IMR-90 (cell line): Measurements from ENCODE around the gene PLPPR3. TPM values are rescaled to one million over a fixed set of nuclear protein-coding genes. Genes with fewer than 3 reads are reported as not detected.

Experiments
- ATAC-seq: fragments of 200-7000 bp; cut with Tn5 transposase; 2 replicates; pipeline ENCODE4 v1.9.1; 2020; ENCODE audit warnings: low read depth, mild to moderate bottlenecking, moderate library complexity
- BruUV-seq: library from RNA; stranded (reverse); fragments of 400-500 nt; replicated peaks from 2 replicates; lab custom pipeline; 2021; lab: Mats Ljungman, UMichigan
- CTCF ChIA-PET: fragments of 300-600 bp; formaldehyde crosslinking; extraction: SDS; loops from one replicate; lab custom pipeline; 2021; ENCODE audit warnings: antibody characterized with exemption; lab: Yijun Ruan, JAX
- POLR2A ChIA-PET: fragments of 300-600 bp; sonication (Branson Sonifier 250); formaldehyde crosslinking; loops from one replicate; lab custom pipeline; 2022; ENCODE audit warnings: antibody characterized with exemption; ENCODE audit not compliant: unreplicated experiment; lab: Charles Lee
- DNase-seq: peaks from one replicate; pipeline ENCODE4 v3.0.0; 2013
- H2AFZ ChIP-seq: replicated peaks from 2 replicates; pipeline ENCODE3; 2013; ENCODE audit warnings: low read length, mild to moderate bottlenecking; ENCODE audit not compliant: poor library complexity
- H2AK5ac ChIP-seq: 2 replicates; pipeline ENCODE4 v1.6.1; 2013; ENCODE audit warnings: low read depth, low read length, inconsistent platforms
- H2AK9ac ChIP-seq: replicated peaks from 2 replicates; pipeline ENCODE3; 2013; ENCODE audit warnings: mild to moderate bottlenecking, low read depth, low read length, moderate library complexity; ENCODE audit not compliant: poor library complexity
- H2BK120ac ChIP-seq: 2 replicates; pipeline ENCODE4 v1.6.1; 2013; ENCODE audit warnings: low read depth, low read length, inconsistent platforms
- H2BK15ac ChIP-seq: 3 replicates; pipeline ENCODE4 v1.6.1; 2013; ENCODE audit warnings: low read depth, low read length, inconsistent platforms
- H2BK20ac ChIP-seq: 2 replicates; pipeline ENCODE4 v1.6.1; 2013; ENCODE audit warnings: low read depth, mild to moderate bottlenecking, inconsistent platforms, low read length, moderate library complexity
- H2BK5ac ChIP-seq: 2 replicates; pipeline ENCODE4 v1.6.1; 2013; ENCODE audit warnings: mild to moderate bottlenecking, low read depth, low read length, inconsistent platforms; ENCODE audit not compliant: poor library complexity, severe bottlenecking
- H3K14ac ChIP-seq: replicated peaks from 2 replicates; pipeline ENCODE4 v1.6.1; 2013; ENCODE audit warnings: low read depth, low read length, inconsistent platforms
- H3K18ac ChIP-seq: 2 replicates; pipeline ENCODE4 v1.6.1; 2013; ENCODE audit warnings: low read depth, low read length, control low read depth
- H3K23ac ChIP-seq: 2 replicates; pipeline ENCODE4 v1.6.1; 2013; ENCODE audit warnings: low read depth, low read length, inconsistent platforms
- H3K27ac ChIP-seq: 2 replicates; pipeline ENCODE4 v1.5.1; 2013; ENCODE audit warnings: mild to moderate bottlenecking, control low read depth, low read length; ENCODE audit not compliant: insufficient read depth
- H3K27me3 ChIP-seq: 2 replicates; pipeline ENCODE4 v1.6.1; 2013; ENCODE audit warnings: low read length; ENCODE audit not compliant: control insufficient read depth, insufficient read depth
- H3K36me3 ChIP-seq: 2 replicates; pipeline ENCODE4 v1.6.1; 2013; ENCODE audit warnings: low read length, mixed read lengths; ENCODE audit not compliant: control insufficient read depth, insufficient read depth
- H3K4ac ChIP-seq: 2 replicates; pipeline ENCODE4 v1.6.1; 2013; ENCODE audit warnings: low read depth, low read length, inconsistent platforms
- H3K4me1 ChIP-seq: 2 replicates; pipeline ENCODE4 v1.6.1; 2013; ENCODE audit warnings: low read length, mixed read lengths; ENCODE audit not compliant: control insufficient read depth, insufficient read depth
- H3K4me2 ChIP-seq: 2 replicates; pipeline ENCODE4 v1.6.1; 2013; ENCODE audit warnings: low read depth, mild to moderate bottlenecking, control low read depth, low read length, moderate library complexity
- H3K4me3 ChIP-seq: 2 replicates; pipeline ENCODE4 v1.5.1; 2013; ENCODE audit warnings: low read depth, mild to moderate bottlenecking, control low read depth, low read length, moderate library complexity; ENCODE audit not compliant: insufficient read depth
- H3K56ac ChIP-seq: 2 replicates; pipeline ENCODE4 v1.6.1; 2013; ENCODE audit warnings: low read length, inconsistent platforms; ENCODE audit not compliant: insufficient read depth; ENCODE audit errors: extremely low read depth
- H3K79me1 ChIP-seq, 2 experiments: 2 replicates each; pipeline ENCODE4 v1.6.1; 2013; ENCODE audit warnings: low read length in 2 of 2, inconsistent platforms in 1 of 2, low read depth in 1 of 2
- H3K9ac ChIP-seq: 2 replicates; pipeline ENCODE4 v1.6.1; 2013; ENCODE audit warnings: low read depth, low read length, control low read depth
- H3K9me1 ChIP-seq: 2 replicates; pipeline ENCODE4 v1.6.1; 2013; ENCODE audit warnings: low read length, inconsistent platforms; ENCODE audit not compliant: insufficient read depth
- H3K9me3 ChIP-seq: 2 replicates; pipeline ENCODE4 v1.6.1; 2013; ENCODE audit warnings: low read length; ENCODE audit not compliant: control insufficient read depth, insufficient read depth
- H4K20me1 ChIP-seq: 2 replicates; pipeline ENCODE4 v1.6.1; 2013; ENCODE audit warnings: low read length, inconsistent platforms; ENCODE audit not compliant: insufficient read depth
- H4K5ac ChIP-seq: 2 replicates; pipeline ENCODE4 v1.6.1; 2013; ENCODE audit warnings: mild to moderate bottlenecking, low read depth, low read length, control low read depth
- H4K8ac ChIP-seq, 2 experiments: 2 replicates each; pipeline ENCODE4 v1.6.1; 2013; ENCODE audit warnings: low read depth in 2 of 2, low read length in 2 of 2, control low read depth in 1 of 2, inconsistent platforms in 1 of 2
- H4K91ac ChIP-seq: 2 replicates; pipeline ENCODE4 v1.6.1; 2013; ENCODE audit warnings: low read depth, low read length, inconsistent platforms; ENCODE audit not compliant: insufficient read depth
- BHLHE40 ChIP-seq: fragments of 150-350 bp; IDR thresholded peaks from 2 replicates; pipeline ENCODE4 v1.6.1; 2016; ENCODE audit warnings: mild to moderate bottlenecking, low read depth, low read length
- CEBPB ChIP-seq: IDR thresholded peaks from 2 replicates; pipeline ENCODE4 v1.6.1; 2012; ENCODE audit warnings: low read depth, low read length, improper control_type of control experiment
- CHD1 ChIP-seq: IDR thresholded peaks from 2 replicates; pipeline ENCODE4 v1.6.1; 2012; ENCODE audit warnings: low read depth, low read length, improper control_type of control experiment
- CTCF ChIP-seq: conservative IDR thresholded peaks from 2 replicates; pipeline ENCODE4 v1.5.1; 2012; ENCODE audit warnings: mild to moderate bottlenecking, low read depth, low read length, improper control_type of control experiment
- ELK1 ChIP-seq: fragments of 150-350 bp; IDR thresholded peaks from 2 replicates; pipeline ENCODE4 v1.6.1; 2016; ENCODE audit warnings: low read depth, mild to moderate bottlenecking, low read length, moderate library complexity, borderline replicate concordance
- FOS ChIP-seq: fragments of 150-350 bp; IDR thresholded peaks from 2 replicates; pipeline ENCODE4 v1.6.1; 2016; ENCODE audit warnings: low read depth, low read length
- MAFK ChIP-seq: IDR thresholded peaks from 2 replicates; pipeline ENCODE4 v1.6.1; 2012; ENCODE audit warnings: low read depth, low read length, improper control_type of control experiment
- MAZ ChIP-seq: IDR thresholded peaks from 2 replicates; pipeline ENCODE4 v1.6.1; 2012; ENCODE audit warnings: low read depth, mild to moderate bottlenecking, low read length, improper control_type of control experiment, moderate library complexity, borderline replicate concordance
- MXI1 ChIP-seq: IDR thresholded peaks from 2 replicates; pipeline ENCODE4 v1.6.1; 2012; ENCODE audit warnings: low read depth, mild to moderate bottlenecking, low read length, moderate library complexity, borderline replicate concordance
- NFE2L2 ChIP-seq: fragments of 150-350 bp; IDR thresholded peaks from 2 replicates; pipeline ENCODE4 v1.6.1; 2016; ENCODE audit warnings: low read depth, mild to moderate bottlenecking, low read length
- POLR2A ChIP-seq: IDR thresholded peaks from 2 replicates; pipeline ENCODE4 v1.6.1; 2012; ENCODE audit warnings: mild to moderate bottlenecking, low read depth, low read length
- RAD21 ChIP-seq: IDR thresholded peaks from 2 replicates; pipeline ENCODE4 v1.6.1; 2012; ENCODE audit warnings: low read length, improper control_type of control experiment
- RCOR1 ChIP-seq: IDR thresholded peaks from 2 replicates; pipeline ENCODE4 v1.6.1; 2012; ENCODE audit warnings: mild to moderate bottlenecking, low read length, improper control_type of control experiment; ENCODE audit not compliant: insufficient replicate concordance
- RFX5 ChIP-seq: IDR thresholded peaks from 2 replicates; pipeline ENCODE4 v1.8.0; 2012; ENCODE audit warnings: low read depth, mild to moderate bottlenecking, low read length, moderate library complexity
- SMC3 ChIP-seq: fragments of 150-350 bp; IDR thresholded peaks from 2 replicates; pipeline ENCODE4 v1.6.1; 2016; ENCODE audit warnings: low read depth, mild to moderate bottlenecking, antibody characterized with exemption, low read length, moderate library complexity
- USF2 ChIP-seq: fragments of 150-350 bp; IDR thresholded peaks from 2 replicates; pipeline ENCODE4 v1.6.1; 2017; ENCODE audit warnings: mild to moderate bottlenecking, antibody characterized with exemption, low read length, low read depth
- WGBS, 2 experiments: methylation state at CpG; one replicate each; pipeline versions ENCODE4 v1.1.5 to v1.1.7; 2013; ENCODE audit warnings: missing lambda C conversion rate in 2 of 2; ENCODE audit not compliant: insufficient read length in 1 of 2; ENCODE audit errors: extremely low coverage in 2 of 2; 5-methylcytosine and 5-hydroxymethylcytosine counted together
- dilution Hi-C: fragments of 300-500 bp; cut with HindIII; formaldehyde crosslinking; loops from one replicate; pipeline ENCODE4 v1.14.3; 2018; ENCODE audit warnings: low sequenced_read_pairs; ENCODE audit not compliant: unreplicated experiment
- in situ Hi-C: fragments of 300-500 bp; cut with MboI; formaldehyde crosslinking; loops from 3 replicates; pipeline ENCODE4 v1.14.3; 2019; ENCODE audit warnings: low sequenced_read_pairs, inconsistent platforms, mixed read lengths
- intact Hi-C: fragments of 100-400 bp; cut with micrococcal nuclease; formaldehyde crosslinking; loops from 2 replicates; pipeline ENCODE4 v1.10.0; 2022
- polyA plus RNA-seq, 3 experiments: library from polyadenylated mRNA; depleted of rRNA; stranded (reverse); fragments of >200 nt; gene quantifications; 2 replicates each; pipeline ENCODE4 v1.2.3, GENCODE V29; 2012; ENCODE audit warnings: low replicate concordance in 1 of 3
- total RNA-seq: library from RNA; depleted of rRNA; stranded (reverse); fragments of >200 nt; gene quantifications from 2 replicates; pipeline ENCODE4 v1.2.3, GENCODE V29; 2012

Gene PLPPR3
- total and polyA plus RNA-seq, 2 of the 4 experiments (the other 2 are of a cell fraction), result 0.36 to 1.2 TPM

GRCh38 chr19:848386-848921 is 26.7 kb upstream of the PLPPR3 start:
- no peak overlapping the region for H3K27ac ChIP-seq
- no peaks in the 10 kb centered on the region for H3K9me1 ChIP-seq
- 60% methylated on average over 6 of the region's 12 CpGs; no CpG with 5 or more reads in 1 of the 2 experiments for WGBS, 2 experiments
- H2BK15ac ChIP-seq, result no peak overlapping the region
- no peaks in the 10 kb centered on the region; the same call in 1 of the 2 replicates for H4K20me1 ChIP-seq
- no peak overlapping the region for H3K4me3 ChIP-seq
- 0 out of 2 replicates have a peak overlapping the region, but pooled peaks have one; percentile 8 for H2AK5ac ChIP-seq
- H2BK120ac ChIP-seq, result no peak overlapping the region
- no peak overlapping the region for H4K8ac ChIP-seq
- no peaks in the 10 kb centered on the region for H3K79me1 ChIP-seq
- ChIA-PET CTCF (no interaction called here), POLR2A (interaction anchor here (0.6 kb wide), 1 partner anchor 31 kb away, joined by 4 read pairs; no protein-coding TSS in a partner anchor)
- peaks cover 6% of the 10 kb centered on the region for H3K4me1 ChIP-seq
- H2BK5ac ChIP-seq, result no peak overlapping the region
- H3K9me3 ChIP-seq, result no peaks in the 10 kb centered on the region
- H3K23ac ChIP-seq, result no peak overlapping the region
- dilution Hi-C loops (no loop called here), intact Hi-C loops (no loop called here), in situ Hi-C loops (no loop called here)
- no peak overlapping the region for H4K91ac ChIP-seq
- no peak overlapping the region for H2AK9ac ChIP-seq
- no peak for DNase-seq
- no peak for ATAC-seq
- BruUV-seq, result no TSS peak
- H2BK20ac ChIP-seq, result no peak overlapping the region
- no peak overlapping the region for H3K4me2 ChIP-seq
- no peak overlapping the region for H3K14ac ChIP-seq
- no peak overlapping the region for H2AFZ ChIP-seq
- no peak overlapping the region for H4K5ac ChIP-seq
- H3K36me3 ChIP-seq, result no peaks in the 10 kb centered on the region
- H3K4ac ChIP-seq, result no peak overlapping the region
- no peak overlapping the region for H3K56ac ChIP-seq
- peaks cover 15% of the 10 kb centered on the region for H3K27me3 ChIP-seq
- TF ChIP-seq NFE2L2 (no peak), POLR2A (no peak), SMC3 (no peak), BHLHE40 (no peak), RFX5 (no peak), USF2 (no peak), MXI1 (no peak), RCOR1 (no peak), FOS (no peak), MAZ (no peak), CHD1 (no peak), ELK1 (no peak), CTCF (no peak), CEBPB (no peak), RAD21 (no peak), MAFK (no peak)
- no peak overlapping the region for H3K18ac ChIP-seq
- H3K9ac ChIP-seq, result no peak overlapping the region
